Kidney epithelial cell (primary cell): ENCODE results near the gene AXIN2. TPM values are rescaled to one million over a fixed set of nuclear protein-coding genes. Genes with fewer than 3 reads are reported as not detected.

ENCODE experiments used
- DNase-seq: peaks from one replicate; pipeline ENCODE4 v3.0.0-alpha.2; 2010; ENCODE audit warnings: low read depth
- H3K27me3 ChIP-seq: 2 replicates; pipeline ENCODE4 v1.6.0; 2011; ENCODE audit warnings: low read length; ENCODE audit not compliant: control insufficient read depth, insufficient read depth
- H3K36me3 ChIP-seq: 2 replicates; pipeline ENCODE4 v1.5.1; 2011; ENCODE audit warnings: low read length; ENCODE audit not compliant: control insufficient read depth, insufficient read depth
- H3K4me3 ChIP-seq: 2 replicates; pipeline ENCODE4 v1.5.1; 2011; ENCODE audit warnings: low read depth, mild to moderate bottlenecking, control low read depth, low read length
- total RNA-seq: library from RNA; depleted of rRNA; stranded (reverse); fragments of >200 nt; gene quantifications from 2 replicates; pipeline ENCODE4 v1.2.3, GENCODE V29; 2015
- TF ChIP-seq, protein P1 (sequence below): IDR thresholded peaks from 2 replicates; pipeline ENCODE4 v1.5.1; 2011; ENCODE audit warnings: mild to moderate bottlenecking, moderate library complexity, low read length, control low read depth, inconsistent platforms; ENCODE audit not compliant: insufficient read depth, poor library complexity, severe bottlenecking

AXIN2 gene
- total RNA-seq, 1 donor from 2014 or later = 2.4 TPM

DNA sequence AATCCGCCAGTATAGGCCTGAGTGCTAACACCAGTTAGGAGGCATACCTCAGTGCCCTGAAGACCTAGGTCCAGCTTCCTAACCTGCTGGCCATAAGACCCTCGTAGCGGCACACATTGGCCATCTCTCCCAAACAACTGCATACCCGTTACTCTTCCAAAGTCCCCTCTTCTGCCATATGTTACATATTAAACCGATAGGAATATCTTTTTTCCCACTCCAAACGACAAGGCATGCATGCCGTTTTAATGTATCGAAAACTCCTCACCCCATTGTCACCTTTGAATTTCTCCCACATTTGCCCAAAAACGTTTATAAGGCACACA lies 721 bp upstream of the AXIN2 start:
- Histone ChIP-seq H3K4me3 (peak overlapping the region; percentile 78), H3K36me3 (no peaks in the 10 kb centered on the region), H3K27me3 (peaks cover 2% of the 10 kb centered on the region)
- TF ChIP-seq, protein P1, sequence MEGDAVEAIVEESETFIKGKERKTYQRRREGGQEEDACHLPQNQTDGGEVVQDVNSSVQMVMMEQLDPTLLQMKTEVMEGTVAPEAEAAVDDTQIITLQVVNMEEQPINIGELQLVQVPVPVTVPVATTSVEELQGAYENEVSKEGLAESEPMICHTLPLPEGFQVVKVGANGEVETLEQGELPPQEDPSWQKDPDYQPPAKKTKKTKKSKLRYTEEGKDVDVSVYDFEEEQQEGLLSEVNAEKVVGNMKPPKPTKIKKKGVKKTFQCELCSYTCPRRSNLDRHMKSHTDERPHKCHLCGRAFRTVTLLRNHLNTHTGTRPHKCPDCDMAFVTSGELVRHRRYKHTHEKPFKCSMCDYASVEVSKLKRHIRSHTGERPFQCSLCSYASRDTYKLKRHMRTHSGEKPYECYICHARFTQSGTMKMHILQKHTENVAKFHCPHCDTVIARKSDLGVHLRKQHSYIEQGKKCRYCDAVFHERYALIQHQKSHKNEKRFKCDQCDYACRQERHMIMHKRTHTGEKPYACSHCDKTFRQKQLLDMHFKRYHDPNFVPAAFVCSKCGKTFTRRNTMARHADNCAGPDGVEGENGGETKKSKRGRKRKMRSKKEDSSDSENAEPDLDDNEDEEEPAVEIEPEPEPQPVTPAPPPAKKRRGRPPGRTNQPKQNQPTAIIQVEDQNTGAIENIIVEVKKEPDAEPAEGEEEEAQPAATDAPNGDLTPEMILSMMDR = no peak
- DNase-seq = no peak

DNA sequence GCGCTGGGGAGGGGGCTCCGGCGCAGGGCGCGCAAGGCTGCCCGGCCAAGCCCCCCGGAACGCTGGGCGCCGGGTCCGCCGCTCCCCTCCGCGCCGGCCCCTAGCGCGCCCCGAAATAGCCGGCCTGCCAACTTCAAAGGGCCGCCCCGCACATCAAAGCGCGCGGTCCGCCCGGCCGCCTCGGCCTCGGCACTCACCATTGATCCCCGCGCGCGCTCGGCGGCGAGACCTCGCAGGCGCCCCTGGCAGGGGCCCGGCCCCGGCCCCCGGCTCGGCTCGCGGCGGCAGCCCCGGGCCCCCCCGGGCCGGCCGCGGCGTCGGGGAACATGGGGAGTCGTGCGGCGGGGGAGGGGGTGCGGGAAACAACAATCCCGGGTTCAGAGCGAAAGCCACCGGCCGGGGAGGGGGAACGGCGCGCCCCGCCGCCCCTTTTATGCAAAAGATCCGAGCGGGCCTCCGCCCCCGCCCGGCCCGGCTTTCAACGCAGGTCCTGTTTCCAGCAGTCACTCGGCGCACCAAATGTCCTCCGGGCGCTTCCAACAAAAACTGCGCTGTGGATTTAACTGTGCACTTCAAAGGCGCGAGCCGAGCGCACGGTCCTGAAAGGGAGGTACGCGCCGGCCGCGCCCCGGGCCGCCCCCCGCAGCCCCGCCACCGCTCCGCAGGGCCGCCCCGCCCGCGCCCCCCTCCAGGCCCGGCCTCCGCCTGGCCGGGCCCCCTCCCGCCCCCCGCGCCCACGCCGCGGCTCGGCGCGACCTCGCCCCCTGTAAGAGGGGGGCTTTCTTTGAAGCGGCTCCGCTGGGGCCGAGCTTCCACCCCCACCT lies 608 bp downstream of the AXIN2 start:
- Histone ChIP-seq H3K27me3 (no peaks in the 10 kb centered on the region), H3K36me3 (no peaks in the 10 kb centered on the region), H3K4me3 (peak overlapping the region; percentile 78)
- TF ChIP-seq, protein P1 = no peak
- DNase-seq = peak; percentile 56

DNA sequence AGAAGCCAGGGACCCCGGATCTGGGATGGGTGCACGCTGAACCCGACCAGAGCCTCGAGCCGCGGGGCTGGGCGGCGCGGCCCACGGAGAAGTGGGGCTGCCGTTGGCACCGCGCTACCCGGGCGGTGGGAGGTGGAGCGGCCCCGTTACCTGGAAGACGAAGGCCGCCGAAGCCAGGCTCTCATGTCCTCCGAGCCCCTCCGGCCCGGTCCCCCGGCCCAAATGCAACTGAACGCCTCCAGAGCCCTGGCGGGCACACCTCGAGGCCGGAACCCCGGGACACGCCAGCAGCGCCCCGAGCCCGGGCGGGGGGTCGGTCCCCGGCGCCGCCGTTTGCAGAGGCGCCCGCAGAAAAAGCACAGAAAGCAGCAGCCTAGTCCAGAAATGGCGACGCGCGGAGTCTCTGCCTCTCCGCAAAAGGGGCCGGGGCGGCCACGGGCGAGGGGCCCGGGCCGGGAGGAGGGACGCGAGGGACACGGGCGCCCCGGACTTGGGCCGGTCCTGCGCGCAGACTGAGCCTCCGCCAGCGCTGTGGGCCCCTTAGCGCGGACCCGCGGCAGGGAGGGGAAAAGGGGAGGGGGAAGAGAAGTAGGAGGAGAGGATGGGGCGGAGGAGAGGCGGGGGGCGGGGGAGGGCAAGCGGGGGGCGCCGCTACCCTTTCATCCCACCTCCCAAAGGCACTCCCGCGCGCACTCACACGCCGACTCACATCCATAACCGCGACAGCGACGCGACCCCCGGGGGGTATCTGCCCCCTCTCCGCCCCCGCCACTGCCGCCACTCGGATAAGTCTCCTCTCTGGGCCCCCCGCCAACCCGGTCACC lies 1.4 kb downstream of the AXIN2 start:
- Histone ChIP-seq H3K27me3 (no peaks in the 10 kb centered on the region), H3K4me3 (peak overlapping the region; percentile 78), H3K36me3 (no peaks in the 10 kb centered on the region)
- no peak for DNase-seq
- TF ChIP-seq, protein P1 = no peak

DNA sequence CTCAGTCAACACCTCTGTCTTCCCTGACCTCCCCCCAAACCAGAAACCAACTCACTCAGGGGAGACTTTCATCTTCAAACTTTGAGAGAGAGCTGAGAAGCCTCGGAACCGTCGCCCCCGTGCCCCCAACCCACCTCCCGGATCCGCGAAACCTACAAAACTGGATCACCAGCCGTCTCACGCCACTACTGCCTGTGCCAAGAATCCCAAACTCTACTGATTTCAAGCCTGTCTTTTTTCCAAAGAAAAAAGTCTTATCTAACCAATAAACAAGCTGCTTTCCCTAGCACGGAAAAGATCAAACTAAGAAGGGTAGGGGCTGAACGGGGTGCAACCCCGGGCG lies 2.0 kb downstream of the AXIN2 start:
- DNase-seq = no peak
- no peaks in the 10 kb centered on the region for H3K27me3 ChIP-seq
- TF ChIP-seq, protein P1 = no peak
- H3K36me3 ChIP-seq = no peaks in the 10 kb centered on the region
- peak overlapping the region; percentile 78 for H3K4me3 ChIP-seq

DNA sequence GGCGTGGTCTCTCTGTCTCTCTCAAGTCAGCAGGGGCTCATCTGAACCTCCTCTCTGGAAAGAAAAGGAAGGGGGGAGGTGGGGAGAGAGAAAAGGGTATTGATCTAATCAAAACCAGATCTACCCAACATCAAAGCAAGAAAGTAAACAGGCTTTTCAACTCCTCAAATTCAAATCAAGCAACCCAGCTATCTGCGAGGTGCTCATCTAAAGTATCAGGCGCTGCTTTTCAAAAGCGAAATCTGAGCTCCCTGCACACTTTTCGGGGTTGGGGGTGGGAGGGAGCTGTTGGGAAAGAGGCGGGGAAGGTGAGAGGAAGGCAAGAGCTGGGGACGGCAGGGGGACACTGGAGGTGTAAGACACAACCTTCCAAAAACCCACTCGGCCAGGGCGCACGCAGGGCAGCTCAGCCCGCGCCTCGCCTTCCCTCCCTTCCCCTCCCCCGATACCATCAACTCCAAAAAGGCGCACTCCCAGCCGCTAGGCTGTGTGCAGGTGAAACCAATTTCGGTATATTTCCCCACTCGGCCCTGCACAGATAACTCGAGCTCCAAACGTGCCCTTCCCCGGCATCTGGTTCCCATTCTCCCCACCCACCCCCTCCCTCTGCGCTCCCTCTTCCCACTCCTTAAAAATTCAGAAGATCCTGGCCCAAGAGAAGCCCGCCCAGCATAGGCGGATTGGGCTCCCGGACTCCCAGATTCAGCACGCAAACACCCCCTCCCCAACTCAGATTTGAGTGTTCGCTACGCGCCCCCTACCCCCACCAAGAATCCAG lies 2.6 kb downstream of the AXIN2 start:
- TF ChIP-seq, protein P1 = no peak
- peak overlapping the region; percentile 78 for H3K4me3 ChIP-seq
- H3K27me3 ChIP-seq = no peaks in the 10 kb centered on the region
- DNase-seq = no peak
- H3K36me3 ChIP-seq = no peaks in the 10 kb centered on the region
